Body of pancreas (tissue), 4 donors: ENCODE results near the gene SPDYE18.
"Not testable (repeated sequence)": the region's sequence is repeated elsewhere in the genome, so short reads cannot be mapped to it uniquely, and the experiment has no call there.

Experiments used
- POLR2A ChIP-seq, 3 donors: fragments of 450-650 bp; IDR thresholded peaks; one replicate each; pipeline ENCODE4 v1.6.1; 2016; ENCODE audit warnings: antibody characterized with exemption in 3 of 3, mild to moderate bottlenecking in 2 of 3
- TF ChIP-seq, protein P1 (sequence below), 7 experiments: fragments of 450-650 bp in 4 of 7; fragments of 200-600 bp in 3 of 7; sonication (generic) in 3 of 7; IDR thresholded peaks; one replicate each; pipeline ENCODE4 v1.5.1; 2016 to 2019; ENCODE audit warnings: antibody characterized with exemption in 7 of 7

DNA sequence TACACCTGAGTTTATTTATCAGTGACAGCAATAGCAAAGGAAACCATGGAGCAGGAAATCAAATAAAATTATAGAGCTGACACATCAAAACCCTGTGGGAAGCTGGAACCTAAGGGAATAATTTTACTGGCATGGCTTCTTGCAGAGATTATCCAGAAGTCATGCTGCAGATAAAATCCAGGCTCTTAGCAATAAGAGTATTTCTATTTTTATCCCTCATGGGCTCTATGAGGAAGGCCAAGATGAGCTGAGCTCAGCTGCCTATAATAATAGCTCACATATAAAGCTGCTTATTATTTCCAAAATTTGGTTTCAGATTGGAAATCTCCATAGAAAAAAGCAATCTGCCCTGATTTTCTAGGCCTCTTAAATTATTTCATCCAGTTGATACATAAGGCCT, 16.8 kb upstream of the SPDYE18 start:
- TF ChIP-seq, protein P1, sequence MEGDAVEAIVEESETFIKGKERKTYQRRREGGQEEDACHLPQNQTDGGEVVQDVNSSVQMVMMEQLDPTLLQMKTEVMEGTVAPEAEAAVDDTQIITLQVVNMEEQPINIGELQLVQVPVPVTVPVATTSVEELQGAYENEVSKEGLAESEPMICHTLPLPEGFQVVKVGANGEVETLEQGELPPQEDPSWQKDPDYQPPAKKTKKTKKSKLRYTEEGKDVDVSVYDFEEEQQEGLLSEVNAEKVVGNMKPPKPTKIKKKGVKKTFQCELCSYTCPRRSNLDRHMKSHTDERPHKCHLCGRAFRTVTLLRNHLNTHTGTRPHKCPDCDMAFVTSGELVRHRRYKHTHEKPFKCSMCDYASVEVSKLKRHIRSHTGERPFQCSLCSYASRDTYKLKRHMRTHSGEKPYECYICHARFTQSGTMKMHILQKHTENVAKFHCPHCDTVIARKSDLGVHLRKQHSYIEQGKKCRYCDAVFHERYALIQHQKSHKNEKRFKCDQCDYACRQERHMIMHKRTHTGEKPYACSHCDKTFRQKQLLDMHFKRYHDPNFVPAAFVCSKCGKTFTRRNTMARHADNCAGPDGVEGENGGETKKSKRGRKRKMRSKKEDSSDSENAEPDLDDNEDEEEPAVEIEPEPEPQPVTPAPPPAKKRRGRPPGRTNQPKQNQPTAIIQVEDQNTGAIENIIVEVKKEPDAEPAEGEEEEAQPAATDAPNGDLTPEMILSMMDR (IDR thresholded peaks at IDR 0.05), result not testable (repeated sequence)
- not testable (repeated sequence) for TF ChIP-seq POLR2A (IDR thresholded peaks at IDR 0.05)
